GM12872 (cell line): ENCODE results near the gene LYZL2.

ENCODE experiments used
- TF ChIP-seq, protein P1 (sequence below): IDR thresholded peaks from 3 replicates; pipeline ENCODE4 v1.5.1; 2011; ENCODE audit warnings: low read depth, mild to moderate bottlenecking, low read length, moderate library complexity; ENCODE audit not compliant: insufficient read depth

The LYZL2 gene

DNA sequence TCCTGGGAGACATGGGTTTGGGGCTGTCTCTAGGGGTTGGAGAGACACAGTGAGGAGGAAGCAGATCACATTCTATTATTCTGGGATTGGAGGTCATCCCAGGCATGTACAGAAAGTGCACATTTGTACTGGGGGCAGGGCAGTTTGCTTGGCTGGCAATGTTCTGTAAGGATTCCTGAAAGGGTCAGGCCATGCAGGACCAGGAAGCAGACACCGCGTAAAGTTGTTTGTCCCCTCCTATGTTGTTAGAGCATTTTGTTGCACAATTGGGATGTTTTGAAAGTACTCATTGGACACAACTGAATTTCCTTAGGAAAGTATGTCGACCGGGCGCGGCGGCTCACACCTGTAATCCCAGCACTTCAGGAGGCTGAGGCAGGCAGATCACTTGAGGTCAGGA is 12.5 kb downstream of the LYZL2 start:
- TF ChIP-seq, protein P1, sequence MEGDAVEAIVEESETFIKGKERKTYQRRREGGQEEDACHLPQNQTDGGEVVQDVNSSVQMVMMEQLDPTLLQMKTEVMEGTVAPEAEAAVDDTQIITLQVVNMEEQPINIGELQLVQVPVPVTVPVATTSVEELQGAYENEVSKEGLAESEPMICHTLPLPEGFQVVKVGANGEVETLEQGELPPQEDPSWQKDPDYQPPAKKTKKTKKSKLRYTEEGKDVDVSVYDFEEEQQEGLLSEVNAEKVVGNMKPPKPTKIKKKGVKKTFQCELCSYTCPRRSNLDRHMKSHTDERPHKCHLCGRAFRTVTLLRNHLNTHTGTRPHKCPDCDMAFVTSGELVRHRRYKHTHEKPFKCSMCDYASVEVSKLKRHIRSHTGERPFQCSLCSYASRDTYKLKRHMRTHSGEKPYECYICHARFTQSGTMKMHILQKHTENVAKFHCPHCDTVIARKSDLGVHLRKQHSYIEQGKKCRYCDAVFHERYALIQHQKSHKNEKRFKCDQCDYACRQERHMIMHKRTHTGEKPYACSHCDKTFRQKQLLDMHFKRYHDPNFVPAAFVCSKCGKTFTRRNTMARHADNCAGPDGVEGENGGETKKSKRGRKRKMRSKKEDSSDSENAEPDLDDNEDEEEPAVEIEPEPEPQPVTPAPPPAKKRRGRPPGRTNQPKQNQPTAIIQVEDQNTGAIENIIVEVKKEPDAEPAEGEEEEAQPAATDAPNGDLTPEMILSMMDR, result no peak

DNA sequence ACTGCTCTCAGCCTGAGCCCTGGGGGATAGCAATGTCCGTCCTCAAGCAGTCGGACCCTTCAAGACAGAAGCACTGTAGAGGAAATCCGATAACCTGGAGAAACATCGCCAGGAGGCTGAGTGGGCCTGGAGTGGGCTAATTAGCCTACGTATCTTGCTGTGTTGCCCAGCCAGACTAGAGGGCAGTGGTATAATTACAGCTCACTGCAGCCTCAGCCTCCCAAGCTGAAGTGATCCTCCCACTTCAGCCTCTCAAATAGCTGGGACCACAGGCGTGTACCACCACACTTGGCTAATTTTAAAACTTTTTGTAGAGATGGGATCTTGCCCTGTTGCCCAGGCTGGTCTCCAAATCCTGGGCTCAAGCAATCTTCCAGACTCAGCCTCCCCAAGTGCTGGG is 21.7 kb downstream of the LYZL2 start:
- TF ChIP-seq, protein P1, result no peak

DNA sequence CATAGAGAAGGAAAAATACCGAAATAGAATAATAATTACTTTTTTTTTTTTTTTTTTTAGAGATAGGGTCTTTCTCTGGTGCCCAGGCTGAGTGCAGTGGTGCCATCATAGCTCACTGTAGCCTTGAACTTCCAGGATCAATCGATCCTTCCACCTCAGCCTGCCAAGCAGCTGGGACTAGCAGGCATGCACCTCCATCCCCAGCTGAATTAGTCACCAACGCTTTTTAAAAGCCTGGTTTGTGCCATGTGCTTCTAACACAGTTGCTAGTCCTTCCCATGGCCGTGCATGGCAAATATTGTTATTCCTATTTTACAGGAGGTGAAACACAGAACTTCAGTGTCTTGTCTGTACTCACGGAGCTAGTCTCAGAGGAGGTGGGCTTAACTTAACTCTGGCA is 23.2 kb downstream of the LYZL2 start:
- TF ChIP-seq, protein P1, result no peak

DNA sequence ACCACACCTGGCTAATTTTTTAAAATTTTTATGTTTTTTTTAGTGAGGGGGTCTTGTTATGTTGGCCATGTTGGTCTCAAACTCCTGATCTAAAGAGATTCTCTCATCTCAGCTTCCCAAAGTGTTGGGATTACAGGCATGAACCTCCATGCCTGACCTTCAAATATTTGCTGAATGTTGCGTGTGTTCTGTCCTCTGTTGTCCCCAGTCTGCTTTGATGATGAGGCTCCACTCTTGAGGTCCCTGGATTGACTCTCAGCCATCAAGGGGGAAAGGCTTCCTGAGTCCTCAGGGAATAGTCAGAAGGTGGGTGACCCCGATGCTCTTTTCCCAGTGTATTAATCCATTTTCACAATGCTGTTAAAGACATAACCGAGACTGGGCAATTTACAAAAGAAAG is 26.0 kb downstream of the LYZL2 start:
- TF ChIP-seq, protein P1, result no peak

DNA sequence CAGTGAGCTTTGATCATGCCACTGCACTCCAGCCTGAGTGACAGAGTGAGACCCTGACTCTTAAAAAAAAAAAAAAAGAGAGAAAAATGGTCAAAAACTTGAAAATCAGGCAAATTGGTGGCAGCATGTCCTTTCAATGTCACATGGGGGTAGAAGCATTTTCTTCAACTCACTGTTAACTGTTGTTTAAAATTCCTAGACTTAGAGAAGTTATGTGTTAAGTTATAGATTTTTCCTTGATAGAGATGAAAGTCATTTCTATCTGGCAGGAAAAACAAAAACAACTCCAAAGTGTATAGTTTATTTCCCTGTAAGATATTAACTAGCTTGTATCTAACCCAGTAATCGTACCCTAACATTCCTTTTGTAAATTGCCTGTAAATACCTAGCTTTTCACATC is 26.8 kb downstream of the LYZL2 start:
- TF ChIP-seq, protein P1, result no peak

DNA sequence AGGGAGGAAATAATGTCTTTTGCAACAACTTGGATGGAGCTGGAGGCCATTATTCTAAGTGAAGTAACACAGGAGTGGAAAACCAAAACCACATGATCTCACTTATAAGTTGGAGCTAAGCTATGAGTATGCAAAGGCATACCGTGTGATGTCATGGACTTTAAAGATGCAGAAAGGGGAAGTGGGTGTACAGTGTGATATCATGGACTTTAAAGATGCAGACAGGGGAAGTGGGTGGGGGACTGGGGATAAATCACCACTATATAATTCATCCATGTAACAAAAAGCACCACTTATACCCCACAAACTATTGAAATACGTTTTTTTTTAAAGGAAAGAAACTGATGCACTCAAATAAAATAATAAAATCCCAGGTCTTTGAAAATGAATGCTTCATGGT is 29.5 kb downstream of the LYZL2 start:
- TF ChIP-seq, protein P1, result no peak

DNA sequence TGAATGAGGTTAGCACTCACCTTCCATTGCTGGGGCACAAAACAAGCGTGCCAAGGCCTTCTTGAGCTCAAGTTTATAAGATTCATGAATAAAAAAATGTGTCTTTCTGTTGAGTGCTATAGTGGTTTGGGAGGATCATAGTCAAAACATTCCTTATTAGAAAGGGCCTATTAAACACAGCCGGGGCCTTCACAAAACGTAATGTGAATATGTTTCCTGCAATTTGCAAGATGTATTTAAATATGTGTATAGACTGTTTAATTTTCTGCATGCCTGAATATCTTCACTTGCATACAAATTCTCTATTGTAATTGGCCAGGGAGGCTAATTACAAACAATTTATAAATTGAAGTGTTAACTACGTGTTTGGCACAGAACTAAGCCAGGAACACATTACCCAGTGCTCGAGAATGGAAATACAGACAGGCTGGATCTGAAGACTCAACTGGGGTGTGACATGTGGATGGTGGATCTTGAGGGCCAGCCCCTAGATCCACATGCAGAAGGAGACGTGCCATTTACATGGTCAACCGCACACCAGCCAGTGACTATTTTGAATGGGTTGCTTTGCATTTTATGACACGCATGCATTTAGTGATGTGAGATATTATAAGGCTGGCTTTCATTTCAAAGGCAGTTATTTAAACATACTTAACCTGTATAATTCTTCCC is 31.3 kb downstream of the LYZL2 start:
- TF ChIP-seq, protein P1, result no peak
